RCC 7860 (cell line): Measurements from ENCODE around the gene LGALS7.

Experiments
- DNase-seq: peaks from one replicate; pipeline ENCODE4 v3.0.0-alpha.2; 2015; ENCODE audit warnings: low spot score
- FAIRE-seq: peaks from 2 replicates; lab custom pipeline; 2012; peaks lifted over from hg19 to GRCh38; lab: Jason Lieb, UNC

Gene LGALS7

DNA sequence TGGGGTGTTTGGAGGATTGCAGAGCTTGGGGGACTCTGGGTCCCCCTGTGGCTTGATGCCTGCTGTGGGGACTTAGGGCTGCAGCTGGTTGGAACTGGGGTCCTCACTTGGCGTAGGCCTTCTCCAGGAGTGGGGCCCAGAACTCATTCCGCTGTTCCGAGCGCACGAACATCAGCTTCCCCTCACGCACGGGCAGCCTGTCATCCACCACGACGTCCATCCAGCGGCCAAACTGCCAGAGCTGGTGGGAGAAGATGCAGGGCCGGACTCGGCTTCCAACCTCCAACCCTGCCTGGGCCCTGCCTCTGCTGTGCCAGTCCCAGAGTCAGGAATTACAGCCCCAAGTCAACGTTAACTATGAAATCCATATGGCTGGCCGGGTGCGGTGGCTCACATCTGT lies 31.6 kb downstream of the LGALS7 start:
- no peak for DNase-seq
- FAIRE-seq, result no peak

DNA sequence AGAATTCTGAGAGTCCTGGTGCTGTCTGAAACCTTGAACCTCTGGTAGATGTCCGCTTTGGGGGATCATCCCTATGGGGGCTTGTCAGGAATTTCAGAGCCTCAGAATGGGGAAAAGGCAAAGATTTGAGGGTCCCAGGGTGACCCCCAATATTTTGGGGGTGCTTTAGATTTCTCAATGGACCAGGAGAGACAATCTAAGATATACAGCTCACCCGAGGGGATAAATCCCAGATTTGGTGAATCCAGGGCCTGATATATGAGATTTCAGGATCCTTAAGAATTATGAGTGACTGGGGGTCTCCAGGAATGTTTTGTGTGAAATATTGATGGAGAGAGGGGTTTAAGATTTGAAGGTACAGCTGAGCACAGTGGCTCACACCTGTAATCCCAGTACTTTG lies 32.4 kb downstream of the LGALS7 start:
- no peak for DNase-seq

GRCh38 chr19:38740257-38740592 lies 33.1 kb downstream of the LGALS7 start:
- FAIRE-seq, result no peak
- no peak for DNase-seq

More for the DNA sequence above, 32.4 kb downstream of the LGALS7 start:
- no peak for FAIRE-seq

DNA sequence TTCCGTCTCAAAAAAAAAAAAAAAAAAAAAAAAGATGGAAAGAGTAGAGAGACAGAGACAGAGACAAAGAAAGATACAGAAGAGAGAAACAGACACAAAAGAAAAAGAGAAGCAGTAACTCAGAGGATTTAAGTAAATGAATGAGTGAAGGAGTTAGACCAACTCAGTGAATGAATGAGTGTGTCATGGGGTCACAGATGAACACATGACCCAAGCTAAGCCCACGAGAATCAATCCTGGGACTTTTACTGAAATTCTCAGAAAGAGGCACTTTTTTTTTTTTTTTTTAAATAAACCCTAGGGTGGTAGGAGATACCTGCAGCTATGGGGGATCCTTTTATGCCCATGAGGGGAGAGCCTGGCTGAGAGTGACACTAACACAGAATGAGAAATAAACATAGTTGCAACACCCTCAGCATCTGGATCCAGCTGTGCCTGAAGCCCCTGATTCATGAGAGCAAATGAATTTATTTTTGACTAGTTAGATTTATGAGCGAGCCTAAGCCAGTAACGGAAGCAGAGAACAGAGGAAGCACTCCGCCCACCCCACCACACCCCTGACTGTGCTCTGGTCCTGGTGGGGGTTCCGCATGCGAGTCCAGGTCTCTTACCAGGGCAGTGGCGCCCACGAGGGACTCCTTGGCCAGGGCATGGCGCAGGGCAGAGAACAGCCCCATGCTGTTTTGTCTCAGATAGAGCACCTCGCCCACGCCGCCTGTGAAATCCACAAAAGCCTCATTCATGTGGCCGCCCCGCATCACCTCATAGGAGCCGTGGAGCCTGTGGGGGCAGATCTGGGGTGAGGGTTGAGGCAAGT lies 33.7 kb downstream of the LGALS7 start:
- no peak for FAIRE-seq
- no peak for DNase-seq

DNA sequence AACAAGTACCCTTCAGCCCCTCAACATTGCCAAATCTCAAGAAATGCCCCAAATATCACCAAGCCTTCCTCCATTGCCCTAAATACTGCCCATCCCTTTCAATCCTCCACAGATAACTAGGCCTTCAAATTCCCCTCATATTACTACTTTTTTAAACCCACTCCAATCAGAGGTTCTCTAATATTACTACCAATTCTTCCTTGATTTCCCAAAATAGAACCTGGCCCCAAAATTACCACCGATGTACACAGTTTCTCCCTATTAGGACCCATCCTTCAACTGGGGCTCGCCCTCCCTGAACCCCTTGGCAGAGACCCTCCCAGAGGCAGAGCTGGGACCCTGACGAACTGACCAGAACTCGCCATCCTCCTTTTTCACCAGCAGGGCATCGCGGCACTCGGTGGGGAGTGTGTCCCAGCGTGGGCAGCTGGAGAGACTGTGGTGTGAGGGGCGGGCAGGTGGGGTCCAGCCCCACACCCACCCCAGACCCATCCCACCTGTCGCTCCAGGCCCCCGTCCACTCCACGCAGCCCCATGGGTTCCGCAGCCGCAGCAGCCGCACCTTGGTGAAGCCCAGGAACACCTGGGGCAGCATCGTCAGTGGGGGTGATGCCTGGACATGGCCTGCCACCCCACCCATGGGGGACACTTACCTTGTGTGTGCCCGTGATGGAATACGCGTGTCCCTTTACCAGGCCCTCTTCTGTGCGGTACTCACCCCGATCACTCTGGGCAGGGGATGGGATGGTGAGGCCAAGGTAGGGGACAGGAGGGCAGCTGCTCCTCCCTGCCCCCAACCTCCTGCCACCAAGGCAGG lies 35.2 kb downstream of the LGALS7 start:
- FAIRE-seq (no peak), DNase-seq (no peak)

GRCh38 chr19:38737281-38737865 lies 35.9 kb downstream of the LGALS7 start:
- no peak for FAIRE-seq
- DNase-seq, result no peak

GRCh38 chr19:38736413-38737280 lies 36.7 kb downstream of the LGALS7 start:
- DNase-seq (no peak), FAIRE-seq (no peak)

DNA sequence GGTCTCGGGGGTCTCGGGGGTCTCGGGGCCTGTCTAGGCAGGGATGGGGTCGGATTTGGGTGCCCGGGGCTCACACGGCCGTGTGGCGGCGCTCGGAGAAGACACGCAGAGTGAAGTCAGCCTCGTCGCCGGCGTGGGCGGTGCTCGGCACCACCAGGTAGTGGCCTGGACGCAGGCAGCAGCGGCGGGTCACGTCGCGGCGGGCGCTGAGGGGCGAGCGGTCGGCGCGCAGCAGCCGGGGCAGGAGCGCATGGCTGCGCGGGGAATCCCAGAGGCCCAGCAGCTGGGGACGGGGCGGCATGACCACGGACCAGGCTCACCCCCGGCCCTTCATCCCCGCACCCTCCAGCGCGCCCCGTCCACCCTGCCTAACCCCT lies 37.3 kb downstream of the LGALS7 start:
- DNase-seq (no peak), FAIRE-seq (no peak)

DNA sequence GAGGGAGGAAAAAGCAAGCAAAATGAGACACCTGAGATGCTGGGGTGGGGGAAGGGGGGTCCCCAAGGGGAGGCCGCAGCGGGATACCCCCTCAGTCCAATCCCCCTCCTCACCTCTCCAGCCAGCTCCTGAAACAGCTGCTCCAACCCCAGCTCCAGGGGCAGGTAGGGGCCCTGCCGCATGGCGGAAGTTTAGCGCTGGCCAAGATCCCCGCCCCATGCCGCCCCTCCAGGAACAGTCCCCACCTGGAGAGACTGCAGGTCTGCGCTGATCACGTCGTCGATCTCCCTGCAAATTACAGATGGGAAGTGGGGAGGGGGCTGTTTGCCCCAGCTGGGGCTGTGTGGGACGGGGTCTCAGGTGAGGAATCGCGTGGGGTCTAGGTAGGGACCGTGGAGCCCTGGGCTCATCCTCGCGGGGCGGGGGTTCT lies 38.0 kb downstream of the LGALS7 start:
- no peak for DNase-seq
- no peak for FAIRE-seq

- FAIRE-seq (no peak), DNase-seq (peak; percentile 44)
These were observed 38.7 kb downstream of the LGALS7 start for GRCh38 chr19:38734426-38735256.

DNA sequence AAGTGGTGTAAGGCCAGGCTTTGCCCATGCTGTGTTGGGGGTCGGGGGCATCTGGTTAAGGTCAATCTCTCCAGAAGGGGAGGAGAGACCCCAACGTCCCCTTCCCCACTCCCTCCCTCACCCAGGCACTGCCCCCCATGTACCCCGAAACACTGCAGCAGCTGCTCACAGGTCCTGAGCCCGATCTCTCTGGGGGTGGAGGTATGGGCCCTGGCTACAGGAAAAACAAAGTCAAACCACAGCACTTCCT lies 39.2 kb downstream of the LGALS7 start:
- no peak for FAIRE-seq

GRCh38 chr19:38733493-38734175 lies 39.7 kb downstream of the LGALS7 start:
- FAIRE-seq (no peak), DNase-seq (peak; percentile 26)

More for the DNA sequence above, 39.2 kb downstream of the LGALS7 start:
- DNase-seq, result no peak

DNA sequence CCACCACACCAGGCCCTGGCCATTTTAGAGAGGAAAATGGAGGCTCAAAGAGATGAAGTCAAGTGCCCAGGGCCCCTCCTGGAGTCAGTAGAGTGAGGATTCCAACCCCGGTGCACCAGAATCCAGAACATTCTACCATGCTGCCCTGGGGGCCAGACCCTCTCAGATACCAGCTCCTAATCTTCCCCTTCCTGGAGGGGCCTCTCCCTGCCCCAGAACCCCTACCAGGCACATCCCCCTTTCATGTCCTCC lies 40.1 kb downstream of the LGALS7 start:
- FAIRE-seq, result no peak

DNA sequence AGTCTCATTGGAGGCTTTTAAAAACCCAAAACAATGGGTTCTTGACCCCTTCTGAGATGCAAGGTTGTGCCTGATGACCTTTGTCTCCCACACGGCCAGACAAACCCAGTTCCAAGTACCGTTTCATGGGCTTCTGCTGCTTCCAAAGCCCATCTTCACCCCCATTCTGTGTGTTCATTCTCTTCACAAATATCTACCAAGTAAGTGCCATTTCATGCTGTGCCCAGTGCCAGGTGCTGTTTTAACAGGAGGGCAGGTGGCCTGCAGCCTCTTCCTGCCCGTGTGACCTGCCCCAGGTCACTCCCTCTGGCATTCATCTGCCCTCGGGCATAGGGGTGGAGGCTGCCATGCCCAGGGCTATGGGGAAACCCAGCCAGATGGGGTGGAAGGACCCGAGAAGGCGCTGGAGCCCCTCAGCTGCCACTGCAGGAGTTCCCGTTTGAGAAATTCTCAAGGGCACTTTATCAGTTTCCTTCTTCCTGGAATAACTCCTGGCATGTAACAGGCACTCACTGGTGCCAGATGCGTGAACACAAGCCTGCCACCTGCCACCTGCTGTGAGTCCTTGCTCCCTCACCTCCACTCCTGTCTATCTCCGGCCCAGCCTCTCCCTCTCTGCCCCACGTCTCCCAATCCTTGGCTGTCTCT lies 41.5 kb downstream of the LGALS7 start:
- FAIRE-seq (no peak), DNase-seq (no peak)

More for the DNA sequence above, 40.1 kb downstream of the LGALS7 start:
- no peak for DNase-seq

DNA sequence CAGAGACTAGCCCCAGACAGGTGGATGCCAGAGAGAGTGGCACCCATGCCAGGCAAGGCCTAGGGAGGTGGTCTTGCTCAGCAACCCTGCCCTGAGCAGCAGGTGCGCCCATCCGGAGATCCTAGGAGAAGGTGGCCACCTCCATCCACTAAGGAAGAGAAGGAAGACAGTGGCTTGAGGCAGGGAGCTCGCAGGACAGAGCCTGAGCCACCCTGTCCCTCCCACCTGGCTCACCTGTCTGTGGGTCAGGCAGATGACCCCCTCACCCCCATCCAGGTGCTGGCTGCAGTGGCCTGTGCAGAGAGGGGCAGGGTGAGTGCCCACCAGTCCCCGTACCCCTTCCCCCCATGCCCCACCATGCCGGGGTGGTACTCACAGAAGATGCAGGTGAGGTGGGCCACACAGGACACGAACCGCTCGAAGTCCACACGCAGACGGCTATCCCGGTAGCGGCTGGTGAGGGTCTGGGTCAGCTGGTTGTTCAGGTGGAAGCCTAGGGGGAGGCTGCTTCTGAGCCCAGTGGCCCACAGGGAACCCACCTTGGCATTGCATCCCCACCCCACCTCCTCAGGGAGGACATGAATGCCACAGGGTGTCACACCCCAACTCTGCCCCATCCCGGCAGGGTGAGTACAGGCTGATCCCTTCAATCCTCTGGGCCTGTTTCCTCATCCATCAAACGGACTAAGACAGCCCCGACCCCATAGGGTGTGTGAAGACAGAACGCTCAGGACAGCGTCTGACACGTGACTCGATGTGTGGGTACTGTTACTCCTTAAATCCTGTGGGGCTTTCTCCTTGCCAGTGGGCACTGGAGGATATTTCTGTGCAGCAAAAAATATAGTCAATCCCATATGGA lies 42.4 kb downstream of the LGALS7 start:
- DNase-seq (no peak), FAIRE-seq (no peak)

DNA sequence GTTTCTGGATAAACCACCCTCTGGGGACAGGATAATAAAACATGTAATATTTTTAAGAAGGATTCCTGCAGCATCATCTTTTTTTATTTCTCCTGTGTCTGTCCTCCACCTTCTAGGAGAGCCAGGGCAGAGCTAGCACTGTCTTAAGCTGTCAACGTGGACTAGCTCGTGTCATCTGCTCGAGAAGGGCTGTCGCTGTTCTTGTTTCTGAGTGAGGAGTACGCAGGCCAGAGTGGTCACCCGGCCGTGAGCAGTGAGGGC lies 42.9 kb downstream of the LGALS7 start:
- no peak for DNase-seq
- FAIRE-seq, result no peak

GRCh38 chr19:38729653-38730469 lies 43.5 kb downstream of the LGALS7 start:
- FAIRE-seq (no peak), DNase-seq (peak; percentile 21)
